ENCODE results near the gene TGFBR3.

- TF ChIP-seq, protein P1, sequence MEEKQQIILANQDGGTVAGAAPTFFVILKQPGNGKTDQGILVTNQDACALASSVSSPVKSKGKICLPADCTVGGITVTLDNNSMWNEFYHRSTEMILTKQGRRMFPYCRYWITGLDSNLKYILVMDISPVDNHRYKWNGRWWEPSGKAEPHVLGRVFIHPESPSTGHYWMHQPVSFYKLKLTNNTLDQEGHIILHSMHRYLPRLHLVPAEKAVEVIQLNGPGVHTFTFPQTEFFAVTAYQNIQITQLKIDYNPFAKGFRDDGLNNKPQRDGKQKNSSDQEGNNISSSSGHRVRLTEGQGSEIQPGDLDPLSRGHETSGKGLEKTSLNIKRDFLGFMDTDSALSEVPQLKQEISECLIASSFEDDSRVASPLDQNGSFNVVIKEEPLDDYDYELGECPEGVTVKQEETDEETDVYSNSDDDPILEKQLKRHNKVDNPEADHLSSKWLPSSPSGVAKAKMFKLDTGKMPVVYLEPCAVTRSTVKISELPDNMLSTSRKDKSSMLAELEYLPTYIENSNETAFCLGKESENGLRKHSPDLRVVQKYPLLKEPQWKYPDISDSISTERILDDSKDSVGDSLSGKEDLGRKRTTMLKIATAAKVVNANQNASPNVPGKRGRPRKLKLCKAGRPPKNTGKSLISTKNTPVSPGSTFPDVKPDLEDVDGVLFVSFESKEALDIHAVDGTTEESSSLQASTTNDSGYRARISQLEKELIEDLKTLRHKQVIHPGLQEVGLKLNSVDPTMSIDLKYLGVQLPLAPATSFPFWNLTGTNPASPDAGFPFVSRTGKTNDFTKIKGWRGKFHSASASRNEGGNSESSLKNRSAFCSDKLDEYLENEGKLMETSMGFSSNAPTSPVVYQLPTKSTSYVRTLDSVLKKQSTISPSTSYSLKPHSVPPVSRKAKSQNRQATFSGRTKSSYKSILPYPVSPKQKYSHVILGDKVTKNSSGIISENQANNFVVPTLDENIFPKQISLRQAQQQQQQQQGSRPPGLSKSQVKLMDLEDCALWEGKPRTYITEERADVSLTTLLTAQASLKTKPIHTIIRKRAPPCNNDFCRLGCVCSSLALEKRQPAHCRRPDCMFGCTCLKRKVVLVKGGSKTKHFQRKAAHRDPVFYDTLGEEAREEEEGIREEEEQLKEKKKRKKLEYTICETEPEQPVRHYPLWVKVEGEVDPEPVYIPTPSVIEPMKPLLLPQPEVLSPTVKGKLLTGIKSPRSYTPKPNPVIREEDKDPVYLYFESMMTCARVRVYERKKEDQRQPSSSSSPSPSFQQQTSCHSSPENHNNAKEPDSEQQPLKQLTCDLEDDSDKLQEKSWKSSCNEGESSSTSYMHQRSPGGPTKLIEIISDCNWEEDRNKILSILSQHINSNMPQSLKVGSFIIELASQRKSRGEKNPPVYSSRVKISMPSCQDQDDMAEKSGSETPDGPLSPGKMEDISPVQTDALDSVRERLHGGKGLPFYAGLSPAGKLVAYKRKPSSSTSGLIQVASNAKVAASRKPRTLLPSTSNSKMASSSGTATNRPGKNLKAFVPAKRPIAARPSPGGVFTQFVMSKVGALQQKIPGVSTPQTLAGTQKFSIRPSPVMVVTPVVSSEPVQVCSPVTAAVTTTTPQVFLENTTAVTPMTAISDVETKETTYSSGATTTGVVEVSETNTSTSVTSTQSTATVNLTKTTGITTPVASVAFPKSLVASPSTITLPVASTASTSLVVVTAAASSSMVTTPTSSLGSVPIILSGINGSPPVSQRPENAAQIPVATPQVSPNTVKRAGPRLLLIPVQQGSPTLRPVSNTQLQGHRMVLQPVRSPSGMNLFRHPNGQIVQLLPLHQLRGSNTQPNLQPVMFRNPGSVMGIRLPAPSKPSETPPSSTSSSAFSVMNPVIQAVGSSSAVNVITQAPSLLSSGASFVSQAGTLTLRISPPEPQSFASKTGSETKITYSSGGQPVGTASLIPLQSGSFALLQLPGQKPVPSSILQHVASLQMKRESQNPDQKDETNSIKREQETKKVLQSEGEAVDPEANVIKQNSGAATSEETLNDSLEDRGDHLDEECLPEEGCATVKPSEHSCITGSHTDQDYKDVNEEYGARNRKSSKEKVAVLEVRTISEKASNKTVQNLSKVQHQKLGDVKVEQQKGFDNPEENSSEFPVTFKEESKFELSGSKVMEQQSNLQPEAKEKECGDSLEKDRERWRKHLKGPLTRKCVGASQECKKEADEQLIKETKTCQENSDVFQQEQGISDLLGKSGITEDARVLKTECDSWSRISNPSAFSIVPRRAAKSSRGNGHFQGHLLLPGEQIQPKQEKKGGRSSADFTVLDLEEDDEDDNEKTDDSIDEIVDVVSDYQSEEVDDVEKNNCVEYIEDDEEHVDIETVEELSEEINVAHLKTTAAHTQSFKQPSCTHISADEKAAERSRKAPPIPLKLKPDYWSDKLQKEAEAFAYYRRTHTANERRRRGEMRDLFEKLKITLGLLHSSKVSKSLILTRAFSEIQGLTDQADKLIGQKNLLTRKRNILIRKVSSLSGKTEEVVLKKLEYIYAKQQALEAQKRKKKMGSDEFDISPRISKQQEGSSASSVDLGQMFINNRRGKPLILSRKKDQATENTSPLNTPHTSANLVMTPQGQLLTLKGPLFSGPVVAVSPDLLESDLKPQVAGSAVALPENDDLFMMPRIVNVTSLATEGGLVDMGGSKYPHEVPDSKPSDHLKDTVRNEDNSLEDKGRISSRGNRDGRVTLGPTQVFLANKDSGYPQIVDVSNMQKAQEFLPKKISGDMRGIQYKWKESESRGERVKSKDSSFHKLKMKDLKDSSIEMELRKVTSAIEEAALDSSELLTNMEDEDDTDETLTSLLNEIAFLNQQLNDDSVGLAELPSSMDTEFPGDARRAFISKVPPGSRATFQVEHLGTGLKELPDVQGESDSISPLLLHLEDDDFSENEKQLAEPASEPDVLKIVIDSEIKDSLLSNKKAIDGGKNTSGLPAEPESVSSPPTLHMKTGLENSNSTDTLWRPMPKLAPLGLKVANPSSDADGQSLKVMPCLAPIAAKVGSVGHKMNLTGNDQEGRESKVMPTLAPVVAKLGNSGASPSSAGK (IDR thresholded peaks at IDR 0.05), result no peak
- no peak for TF ChIP-seq E2F4 (CRISPR knock-in tag; IDR thresholded peaks at IDR 0.05; ENCODE audit: low read depth)
- TF ChIP-seq, protein P2, sequence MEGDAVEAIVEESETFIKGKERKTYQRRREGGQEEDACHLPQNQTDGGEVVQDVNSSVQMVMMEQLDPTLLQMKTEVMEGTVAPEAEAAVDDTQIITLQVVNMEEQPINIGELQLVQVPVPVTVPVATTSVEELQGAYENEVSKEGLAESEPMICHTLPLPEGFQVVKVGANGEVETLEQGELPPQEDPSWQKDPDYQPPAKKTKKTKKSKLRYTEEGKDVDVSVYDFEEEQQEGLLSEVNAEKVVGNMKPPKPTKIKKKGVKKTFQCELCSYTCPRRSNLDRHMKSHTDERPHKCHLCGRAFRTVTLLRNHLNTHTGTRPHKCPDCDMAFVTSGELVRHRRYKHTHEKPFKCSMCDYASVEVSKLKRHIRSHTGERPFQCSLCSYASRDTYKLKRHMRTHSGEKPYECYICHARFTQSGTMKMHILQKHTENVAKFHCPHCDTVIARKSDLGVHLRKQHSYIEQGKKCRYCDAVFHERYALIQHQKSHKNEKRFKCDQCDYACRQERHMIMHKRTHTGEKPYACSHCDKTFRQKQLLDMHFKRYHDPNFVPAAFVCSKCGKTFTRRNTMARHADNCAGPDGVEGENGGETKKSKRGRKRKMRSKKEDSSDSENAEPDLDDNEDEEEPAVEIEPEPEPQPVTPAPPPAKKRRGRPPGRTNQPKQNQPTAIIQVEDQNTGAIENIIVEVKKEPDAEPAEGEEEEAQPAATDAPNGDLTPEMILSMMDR (IDR thresholded peaks at IDR 0.05 in 2 of 3, conservative IDR thresholded peaks at IDR 0.05 in 1 of 3; ENCODE audit: insufficient read depth in 2 of 3, low read depth in 1 of 3, low read length in 3 of 3), result no peak
- TF ChIP-seq, protein P3, sequence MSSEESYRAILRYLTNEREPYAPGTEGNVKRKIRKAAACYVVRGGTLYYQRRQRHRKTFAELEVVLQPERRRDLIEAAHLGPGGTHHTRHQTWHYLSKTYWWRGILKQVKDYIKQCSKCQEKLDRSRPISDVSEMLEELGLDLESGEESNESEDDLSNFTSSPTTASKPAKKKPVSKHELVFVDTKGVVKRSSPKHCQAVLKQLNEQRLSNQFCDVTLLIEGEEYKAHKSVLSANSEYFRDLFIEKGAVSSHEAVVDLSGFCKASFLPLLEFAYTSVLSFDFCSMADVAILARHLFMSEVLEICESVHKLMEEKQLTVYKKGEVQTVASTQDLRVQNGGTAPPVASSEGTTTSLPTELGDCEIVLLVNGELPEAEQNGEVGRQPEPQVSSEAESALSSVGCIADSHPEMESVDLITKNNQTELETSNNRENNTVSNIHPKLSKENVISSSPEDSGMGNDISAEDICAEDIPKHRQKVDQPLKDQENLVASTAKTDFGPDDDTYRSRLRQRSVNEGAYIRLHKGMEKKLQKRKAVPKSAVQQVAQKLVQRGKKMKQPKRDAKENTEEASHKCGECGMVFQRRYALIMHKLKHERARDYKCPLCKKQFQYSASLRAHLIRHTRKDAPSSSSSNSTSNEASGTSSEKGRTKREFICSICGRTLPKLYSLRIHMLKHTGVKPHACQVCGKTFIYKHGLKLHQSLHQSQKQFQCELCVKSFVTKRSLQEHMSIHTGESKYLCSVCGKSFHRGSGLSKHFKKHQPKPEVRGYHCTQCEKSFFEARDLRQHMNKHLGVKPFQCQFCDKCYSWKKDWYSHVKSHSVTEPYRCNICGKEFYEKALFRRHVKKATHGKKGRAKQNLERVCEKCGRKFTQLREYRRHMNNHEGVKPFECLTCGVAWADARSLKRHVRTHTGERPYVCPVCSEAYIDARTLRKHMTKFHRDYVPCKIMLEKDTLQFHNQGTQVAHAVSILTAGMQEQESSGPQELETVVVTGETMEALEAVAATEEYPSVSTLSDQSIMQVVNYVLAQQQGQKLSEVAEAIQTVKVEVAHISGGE (CRISPR knock-in tag; IDR thresholded peaks at IDR 0.05), result no peak
- no peak for TF ChIP-seq ZBTB17 (CRISPR knock-in tag; IDR thresholded peaks at IDR 0.05)
- TF ChIP-seq EZH2 (IDR thresholded peaks at IDR 0.05; ENCODE audit: borderline replicate concordance, low read depth, low read length), result no peak
- TF ChIP-seq ZBTB8A (IDR thresholded peaks at IDR 0.05; ENCODE audit: partially characterized antibody), result no peak
- TF ChIP-seq, protein P4, sequence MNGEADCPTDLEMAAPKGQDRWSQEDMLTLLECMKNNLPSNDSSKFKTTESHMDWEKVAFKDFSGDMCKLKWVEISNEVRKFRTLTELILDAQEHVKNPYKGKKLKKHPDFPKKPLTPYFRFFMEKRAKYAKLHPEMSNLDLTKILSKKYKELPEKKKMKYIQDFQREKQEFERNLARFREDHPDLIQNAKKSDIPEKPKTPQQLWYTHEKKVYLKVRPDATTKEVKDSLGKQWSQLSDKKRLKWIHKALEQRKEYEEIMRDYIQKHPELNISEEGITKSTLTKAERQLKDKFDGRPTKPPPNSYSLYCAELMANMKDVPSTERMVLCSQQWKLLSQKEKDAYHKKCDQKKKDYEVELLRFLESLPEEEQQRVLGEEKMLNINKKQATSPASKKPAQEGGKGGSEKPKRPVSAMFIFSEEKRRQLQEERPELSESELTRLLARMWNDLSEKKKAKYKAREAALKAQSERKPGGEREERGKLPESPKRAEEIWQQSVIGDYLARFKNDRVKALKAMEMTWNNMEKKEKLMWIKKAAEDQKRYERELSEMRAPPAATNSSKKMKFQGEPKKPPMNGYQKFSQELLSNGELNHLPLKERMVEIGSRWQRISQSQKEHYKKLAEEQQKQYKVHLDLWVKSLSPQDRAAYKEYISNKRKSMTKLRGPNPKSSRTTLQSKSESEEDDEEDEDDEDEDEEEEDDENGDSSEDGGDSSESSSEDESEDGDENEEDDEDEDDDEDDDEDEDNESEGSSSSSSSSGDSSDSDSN (IDR thresholded peaks at IDR 0.05; ENCODE audit: borderline replicate concordance in 1 of 2, low read depth in 2 of 2, low read length in 2 of 2), result no peak
- no peak for TF ChIP-seq POLR2A (conservative IDR thresholded peaks at IDR 0.05)
Measured at GRCh38 chr1:91829293-91830153, 56.4 kb downstream of the TGFBR3 start.
